Fibroblast of skin of left quadriceps (primary cell): ENCODE results near the gene RFX4.
"Not testable (repeated sequence)": the region's sequence is repeated elsewhere in the genome, so short reads cannot be mapped to it uniquely, and the experiment has no call there.

Source experiments
- DNase-seq, 2 experiments: peaks; one replicate each; pipeline ENCODE4 v3.0.0-alpha.2; 2013; ENCODE audit warnings: low read depth in 2 of 2

Gene RFX4

GRCh38 chr12:106726603-106727202 is 143.9 kb downstream of the RFX4 start:
- DNase-seq, result not testable (repeated sequence)

GRCh38 chr12:106729611-106730010 is 146.8 kb downstream of the RFX4 start:
- no peak for DNase-seq

- DNase-seq, result no peak
These were observed 150.1 kb downstream of the RFX4 start for GRCh38 chr12:106732890-106733289.

GRCh38 chr12:106733660-106734059 is 150.9 kb downstream of the RFX4 start:
- DNase-seq, result no peak

GRCh38 chr12:106736051-106736957 is 153.5 kb downstream of the RFX4 start:
- no peak for DNase-seq

- DNase-seq, result no peak
These were observed 156.5 kb downstream of the RFX4 start for GRCh38 chr12:106739318-106739717.

GRCh38 chr12:106739815-106740530 is 157.2 kb downstream of the RFX4 start:
- no peak for DNase-seq

GRCh38 chr12:106740818-106741217 is 158.0 kb downstream of the RFX4 start:
- no peak for DNase-seq

GRCh38 chr12:106741247-106741646 is 158.4 kb downstream of the RFX4 start:
- no peak for DNase-seq

- DNase-seq, result no peak
These were observed 160.6 kb downstream of the RFX4 start for GRCh38 chr12:106743270-106743988.

- DNase-seq, result no peak
These were observed 161.8 kb downstream of the RFX4 start for GRCh38 chr12:106744600-106744999.

GRCh38 chr12:106745181-106745745 is 162.5 kb downstream of the RFX4 start:
- DNase-seq, result no peak

GRCh38 chr12:106747973-106748436 is 165.2 kb downstream of the RFX4 start:
- DNase-seq, result no peak

GRCh38 chr12:106750524-106750923 is 167.7 kb downstream of the RFX4 start:
- no peak for DNase-seq

GRCh38 chr12:106753526-106753925 is 170.7 kb downstream of the RFX4 start:
- DNase-seq, result no peak

GRCh38 chr12:106754331-106754730 is 171.5 kb downstream of the RFX4 start:
- DNase-seq, result no peak

- no peak for DNase-seq
These were observed 175.0 kb downstream of the RFX4 start for GRCh38 chr12:106757623-106758348.

- no peak for DNase-seq
These were observed 175.7 kb downstream of the RFX4 start for GRCh38 chr12:106758349-106759110.

GRCh38 chr12:106759526-106760183 is 176.9 kb downstream of the RFX4 start:
- no peak for DNase-seq

GRCh38 chr12:106760184-106760531 is 177.4 kb downstream of the RFX4 start:
- no peak for DNase-seq
